SU-DHL-6 (cell line): ENCODE results near the gene PDCD1LG2.

Experiments used
- H2AFZ ChIP-seq: fragments of 200-600 bp; sonication (generic); 2 replicates; pipeline ENCODE4 v1.6.1; 2014; ENCODE audit warnings: low read depth, mild to moderate bottlenecking, moderate library complexity, mixed read lengths, antibody characterized with exemption, low read length; ENCODE audit not compliant: severe bottlenecking
- H3F3A ChIP-seq: fragments of 200-600 bp; shearing (Covaris generic); 2 replicates; pipeline ENCODE4 v1.6.0; 2016; ENCODE audit warnings: antibody characterized with exemption, mild to moderate bottlenecking; ENCODE audit not compliant: insufficient read depth
- H3K27ac ChIP-seq: fragments of 200-600 bp; sonication (generic); 2 replicates; pipeline ENCODE4 v1.5.1; 2016; ENCODE audit warnings: low read depth, mild to moderate bottlenecking, low read length, moderate library complexity, mixed read lengths
- H3K27me3 ChIP-seq: fragments of 200-600 bp; sonication (generic), shearing (Covaris generic); 2 replicates; pipeline ENCODE4 v1.6.0; 2014; ENCODE audit warnings: mild to moderate bottlenecking, low read length
- H3K36me3 ChIP-seq: fragments of 200-600 bp; sonication (generic); 2 replicates; pipeline ENCODE4 v1.6.1; 2014; ENCODE audit warnings: mild to moderate bottlenecking, low read length, mixed read lengths
- H3K4me2 ChIP-seq: fragments of 300-600, 200-600 bp; shearing (Covaris generic), sonication (generic); 2 replicates; pipeline ENCODE4 v1.6.0; 2014; ENCODE audit warnings: low read length, low read depth, mild to moderate bottlenecking; ENCODE audit not compliant: poor library complexity, severe bottlenecking
- H3K4me3 ChIP-seq: fragments of 200-600 bp; sonication (generic); 2 replicates; pipeline ENCODE4 v1.5.1; 2014; ENCODE audit warnings: antibody characterized with exemption, low read length, mild to moderate bottlenecking, mixed read lengths; ENCODE audit not compliant: insufficient read depth, poor library complexity, severe bottlenecking
- H3K79me2 ChIP-seq: fragments of 200-600 bp; sonication (generic); 2 replicates; pipeline ENCODE4 v1.6.1; 2014; ENCODE audit warnings: mild to moderate bottlenecking, low read length, moderate library complexity; ENCODE audit not compliant: insufficient read depth
- H3K9ac ChIP-seq: fragments of 200-600 bp; sonication (generic); 2 replicates; pipeline ENCODE4 v1.7.0; 2014; ENCODE audit warnings: mild to moderate bottlenecking, low read length
- H3K9me2 ChIP-seq: fragments of 200-600 bp; sonication (generic); replicated peaks from 2 replicates; pipeline ENCODE4 v1.6.1; 2014; ENCODE audit warnings: low read length; ENCODE audit not compliant: insufficient read depth
- H3K9me3 ChIP-seq: fragments of 200-600 bp; sonication (generic); 2 replicates; pipeline ENCODE4 v1.6.1; 2014; ENCODE audit warnings: low read length, mixed read lengths; ENCODE audit not compliant: insufficient read depth
- H4K20me1 ChIP-seq: fragments of 200-600 bp; sonication (generic); 2 replicates; pipeline ENCODE4 v1.6.1; 2014; ENCODE audit warnings: low read depth, mild to moderate bottlenecking, antibody characterized with exemption, low read length, moderate library complexity, mixed read lengths
- EZH2phosphoT487 ChIP-seq: fragments of 200-600 bp; sonication (generic), shearing (Covaris generic); conservative IDR thresholded peaks from 2 replicates; pipeline ENCODE4 v1.6.1; 2018; ENCODE audit warnings: mild to moderate bottlenecking, antibody characterized with exemption, low read length, moderate library complexity, mixed read lengths
- TF ChIP-seq, protein P1 (sequence below): fragments of 200-600 bp; sonication (generic); IDR thresholded peaks from one replicate; pipeline ENCODE4 v1.5.1; 2017; ENCODE audit warnings: antibody characterized with exemption, mild to moderate bottlenecking, low read length, moderate library complexity; ENCODE audit not compliant: insufficient read depth, poor library complexity, severe bottlenecking

PDCD1LG2 gene

GRCh38 chr9:5568868-5569267, 58.5 kb downstream of the PDCD1LG2 start:
- no peak overlapping the region for H2AFZ ChIP-seq

DNA sequence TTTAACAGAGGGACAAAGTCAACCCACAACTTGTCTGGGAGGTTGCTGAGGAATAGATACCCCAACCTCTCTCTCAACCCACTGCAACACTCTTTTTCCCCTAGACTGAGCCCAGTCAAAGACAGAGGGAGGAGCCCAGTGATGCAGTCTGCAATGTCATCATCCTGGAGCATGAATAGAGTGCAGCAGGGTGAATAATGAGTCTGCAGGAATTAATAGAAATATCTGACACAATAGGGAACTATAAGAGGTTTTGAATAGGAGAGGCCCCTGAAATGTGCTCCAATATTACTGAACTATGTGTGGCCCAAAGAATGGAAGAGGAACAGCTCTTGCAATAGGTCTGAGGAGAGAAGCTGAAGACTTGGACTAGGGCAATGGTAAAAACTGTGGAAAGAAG, 59.1 kb downstream of the PDCD1LG2 start:
- no peaks in the 10 kb centered on the region for H3K27me3 ChIP-seq

More at GRCh38 chr9:5568868-5569267, 58.5 kb downstream of the PDCD1LG2 start:
- Histone ChIP-seq H3K9ac (no peak overlapping the region), H3K9me3 (no peaks in the 10 kb centered on the region), H3K27me3 (no peaks in the 10 kb centered on the region), H3K9me2 (no peaks in the 10 kb centered on the region), H3K36me3 (no peaks in the 10 kb centered on the region), H3K4me2 (no peak overlapping the region), H3K79me2 (no peaks in the 10 kb centered on the region), H4K20me1 (no peaks in the 10 kb centered on the region), H3F3A (no peaks in the 10 kb centered on the region), H3K27ac (no peak overlapping the region), H3K4me3 (no peak overlapping the region)
- no peak for TF ChIP-seq EZH2phosphoT487
- TF ChIP-seq, protein P1, sequence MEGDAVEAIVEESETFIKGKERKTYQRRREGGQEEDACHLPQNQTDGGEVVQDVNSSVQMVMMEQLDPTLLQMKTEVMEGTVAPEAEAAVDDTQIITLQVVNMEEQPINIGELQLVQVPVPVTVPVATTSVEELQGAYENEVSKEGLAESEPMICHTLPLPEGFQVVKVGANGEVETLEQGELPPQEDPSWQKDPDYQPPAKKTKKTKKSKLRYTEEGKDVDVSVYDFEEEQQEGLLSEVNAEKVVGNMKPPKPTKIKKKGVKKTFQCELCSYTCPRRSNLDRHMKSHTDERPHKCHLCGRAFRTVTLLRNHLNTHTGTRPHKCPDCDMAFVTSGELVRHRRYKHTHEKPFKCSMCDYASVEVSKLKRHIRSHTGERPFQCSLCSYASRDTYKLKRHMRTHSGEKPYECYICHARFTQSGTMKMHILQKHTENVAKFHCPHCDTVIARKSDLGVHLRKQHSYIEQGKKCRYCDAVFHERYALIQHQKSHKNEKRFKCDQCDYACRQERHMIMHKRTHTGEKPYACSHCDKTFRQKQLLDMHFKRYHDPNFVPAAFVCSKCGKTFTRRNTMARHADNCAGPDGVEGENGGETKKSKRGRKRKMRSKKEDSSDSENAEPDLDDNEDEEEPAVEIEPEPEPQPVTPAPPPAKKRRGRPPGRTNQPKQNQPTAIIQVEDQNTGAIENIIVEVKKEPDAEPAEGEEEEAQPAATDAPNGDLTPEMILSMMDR = no peak

DNA sequence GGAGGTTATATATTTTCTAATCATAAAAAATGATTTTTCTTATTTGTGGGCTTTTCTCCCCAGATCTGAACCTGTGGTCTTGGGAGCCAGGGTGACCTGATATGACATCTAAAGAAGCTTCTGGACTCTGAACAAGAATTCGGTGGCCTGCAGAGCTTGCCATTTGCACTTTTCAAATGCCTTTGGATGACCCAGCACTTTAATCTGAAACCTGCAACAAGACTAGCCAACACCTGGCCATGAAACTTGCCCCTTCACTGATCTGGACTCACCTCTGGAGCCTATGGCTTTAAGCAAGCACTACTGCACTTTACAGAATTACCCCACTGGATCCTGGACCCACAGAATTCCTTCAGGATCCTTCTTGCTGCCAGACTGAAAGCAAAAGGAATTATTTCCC, 59.6 kb downstream of the PDCD1LG2 start:
- Histone ChIP-seq H3F3A (no peaks in the 10 kb centered on the region), H3K36me3 (no peaks in the 10 kb centered on the region), H3K9me2 (no peaks in the 10 kb centered on the region), H3K4me2 (no peak overlapping the region), H3K27ac (no peak overlapping the region), H2AFZ (no peak overlapping the region), H3K4me3 (no peak overlapping the region), H4K20me1 (no peaks in the 10 kb centered on the region), H3K79me2 (no peaks in the 10 kb centered on the region), H3K9ac (no peak overlapping the region), H3K9me3 (no peaks in the 10 kb centered on the region), H3K27me3 (no peaks in the 10 kb centered on the region)
- no peak for TF ChIP-seq EZH2phosphoT487

More for the DNA sequence above, 59.1 kb downstream of the PDCD1LG2 start:
- Histone ChIP-seq H3F3A (no peaks in the 10 kb centered on the region), H3K27ac (no peak overlapping the region), H3K9me3 (no peaks in the 10 kb centered on the region), H3K4me3 (no peak overlapping the region), H3K9me2 (no peaks in the 10 kb centered on the region), H2AFZ (no peak overlapping the region), H4K20me1 (no peaks in the 10 kb centered on the region), H3K79me2 (no peaks in the 10 kb centered on the region), H3K4me2 (no peak overlapping the region), H3K9ac (no peak overlapping the region), H3K36me3 (no peaks in the 10 kb centered on the region)
- TF ChIP-seq, protein P1 = no peak
- TF ChIP-seq EZH2phosphoT487 = no peak

- H3K36me3 ChIP-seq = no peaks in the 10 kb centered on the region
- H3K9me3 ChIP-seq = no peaks in the 10 kb centered on the region
- no peaks in the 10 kb centered on the region for H3F3A ChIP-seq
- H2AFZ ChIP-seq = no peak overlapping the region
- H3K9me2 ChIP-seq = no peaks in the 10 kb centered on the region
- H3K4me3 ChIP-seq = no peak overlapping the region
- TF ChIP-seq EZH2phosphoT487 = no peak
- TF ChIP-seq, protein P1 = no peak
- H3K27me3 ChIP-seq = no peaks in the 10 kb centered on the region
- no peak overlapping the region for H3K27ac ChIP-seq
- H4K20me1 ChIP-seq = no peaks in the 10 kb centered on the region
- no peak overlapping the region for H3K9ac ChIP-seq
- no peaks in the 10 kb centered on the region for H3K79me2 ChIP-seq
- H3K4me2 ChIP-seq = no peak overlapping the region
Observed at GRCh38 chr9:5571629-5572232, 61.4 kb downstream of the PDCD1LG2 start.
